Panc1 (cell line): ENCODE data around the gene SH3RF2. TPM values are rescaled to one million over a fixed set of nuclear protein-coding genes. Genes with fewer than 3 reads are reported as not detected.

ENCODE experiments used
- ATAC-seq: fragments of 200-7000 bp; cut with Tn5 transposase; 2 replicates; pipeline ENCODE4 v1.9.1; 2020; ENCODE audit warnings: mild to moderate bottlenecking, moderate library complexity
- BruUV-seq: library from RNA; stranded (reverse); fragments of 400-500 nt; replicated peaks from 2 replicates; lab custom pipeline; 2021; lab: Mats Ljungman, UMichigan
- CTCF ChIA-PET: fragments of 300-600 bp; sonication (Branson Sonifier 250); formaldehyde crosslinking; loops from one replicate; lab custom pipeline; 2022; ENCODE audit warnings: antibody characterized with exemption; lab: Charles Lee
- POLR2A ChIA-PET: fragments of 300-600 bp; sonication (Branson Sonifier 250); formaldehyde crosslinking; loops from one replicate; lab custom pipeline; 2022; ENCODE audit warnings: antibody characterized with exemption; lab: Charles Lee
- DNase-seq: peaks from one replicate; pipeline ENCODE4 v3.0.0-alpha.2; 2010; ENCODE audit warnings: low read depth, low spot score
- H3K27ac ChIP-seq: 2 replicates; pipeline ENCODE4 v1.5.1; 2011; ENCODE audit warnings: mild to moderate bottlenecking, low read length, inconsistent platforms
- H3K27me3 ChIP-seq: fragments of 200-500 bp; sonication (Bioruptor generic); 2 replicates; pipeline ENCODE4 v1.6.0; 2014; ENCODE audit warnings: low read length, inconsistent platforms; ENCODE audit not compliant: control insufficient read depth, insufficient read depth
- H3K36me3 ChIP-seq: fragments of 200-500 bp; sonication (Bioruptor generic); 2 replicates; pipeline ENCODE4 v1.5.1; 2014; ENCODE audit warnings: inconsistent platforms, mild to moderate bottlenecking, low read length, moderate library complexity; ENCODE audit not compliant: control insufficient read depth, insufficient read depth
- H3K4me1 ChIP-seq: 2 replicates; pipeline ENCODE4 v1.5.1; 2011; ENCODE audit warnings: inconsistent platforms, mild to moderate bottlenecking, low read length, moderate library complexity; ENCODE audit not compliant: control insufficient read depth, insufficient read depth
- H3K4me3 ChIP-seq, 2 experiments: 2 replicates each; pipeline ENCODE4 v1.5.1; 2011 to 2012; ENCODE audit warnings: low read depth in 2 of 2, low read length in 2 of 2, mild to moderate bottlenecking in 2 of 2, inconsistent platforms in 1 of 2, moderate library complexity in 1 of 2
- H3K9me3 ChIP-seq: fragments of 200-500 bp; sonication (Bioruptor generic); 2 replicates; pipeline ENCODE4 v1.5.1; 2014; ENCODE audit warnings: low read depth, mild to moderate bottlenecking, inconsistent platforms, low read length, moderate library complexity; ENCODE audit not compliant: control insufficient read depth, insufficient read depth
- POLR2AphosphoS5 ChIP-seq: IDR thresholded peaks from 2 replicates; pipeline ENCODE4 v1.6.1; 2012; ENCODE audit warnings: mild to moderate bottlenecking, low read depth, low read length, moderate library complexity
- SIN3A ChIP-seq: IDR thresholded peaks from 2 replicates; pipeline ENCODE4 v1.6.1; 2012; ENCODE audit warnings: low read depth, mild to moderate bottlenecking, low read length, moderate library complexity, borderline replicate concordance; ENCODE audit not compliant: insufficient read depth
- in situ Hi-C: cut with HindIII; loops from 2 replicates; pipeline ENCODE4 v1.10.0; 2016; ENCODE audit warnings: low sequenced_read_pairs, low pct_unique_long_range_greater_than_20kb
- intact Hi-C: fragments of 100-400 bp; cut with micrococcal nuclease; formaldehyde crosslinking; loops from one replicate; pipeline ENCODE4 v1.10.0; 2022; ENCODE audit not compliant: unreplicated experiment
- total RNA-seq: library from RNA; stranded (reverse); gene quantifications from one replicate; pipeline ENCODE4 v1.2.1, GENCODE V29; 2021; ENCODE audit not compliant: unreplicated experiment
- TF ChIP-seq, protein P1 (sequence below): fragments of 450-650 bp; IDR thresholded peaks from 2 replicates; pipeline ENCODE4 v1.5.1; 2017; ENCODE audit warnings: mild to moderate bottlenecking
- TF ChIP-seq, protein P2 (sequence below), 2 experiments: IDR thresholded peaks; 2 replicates each; pipeline ENCODE4 v1.6.1; 2011 to 2012; ENCODE audit warnings: low read depth in 2 of 2, control low read depth in 1 of 2, low read length in 1 of 2, mild to moderate bottlenecking in 1 of 2, moderate library complexity in 1 of 2; ENCODE audit not compliant: insufficient read depth in 1 of 2

SH3RF2 gene
- total RNA-seq, 1 experiment from 2014 or later, result 23.1 TPM

DNA sequence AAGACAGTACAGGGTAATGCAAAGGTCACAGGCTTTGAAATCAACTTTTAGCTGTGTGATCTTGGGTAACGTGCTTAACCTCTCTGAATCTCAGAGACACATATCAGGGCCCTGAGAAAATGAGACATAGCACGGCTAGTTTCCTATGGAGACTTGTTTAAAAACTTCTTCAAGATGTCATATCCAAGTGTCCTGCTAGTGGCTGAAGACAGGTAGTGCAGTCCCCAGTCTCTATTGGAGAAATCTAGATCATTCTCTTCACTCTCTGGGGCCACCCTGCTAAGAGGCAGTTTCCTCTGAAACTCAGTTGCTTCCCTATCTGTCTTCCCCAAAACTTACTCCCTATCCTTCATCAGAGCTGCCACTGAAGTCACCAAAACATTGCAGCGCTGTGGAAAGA lies 33.3 kb upstream of the SH3RF2 start:
- CTCF ChIA-PET, result interaction anchor here (0.6 kb wide), 1 partner anchor 188 kb away, joined by 4 read pairs; no protein-coding TSS in a partner anchor
- no peak for TF ChIP-seq POLR2AphosphoS5
- TF ChIP-seq, protein P1, sequence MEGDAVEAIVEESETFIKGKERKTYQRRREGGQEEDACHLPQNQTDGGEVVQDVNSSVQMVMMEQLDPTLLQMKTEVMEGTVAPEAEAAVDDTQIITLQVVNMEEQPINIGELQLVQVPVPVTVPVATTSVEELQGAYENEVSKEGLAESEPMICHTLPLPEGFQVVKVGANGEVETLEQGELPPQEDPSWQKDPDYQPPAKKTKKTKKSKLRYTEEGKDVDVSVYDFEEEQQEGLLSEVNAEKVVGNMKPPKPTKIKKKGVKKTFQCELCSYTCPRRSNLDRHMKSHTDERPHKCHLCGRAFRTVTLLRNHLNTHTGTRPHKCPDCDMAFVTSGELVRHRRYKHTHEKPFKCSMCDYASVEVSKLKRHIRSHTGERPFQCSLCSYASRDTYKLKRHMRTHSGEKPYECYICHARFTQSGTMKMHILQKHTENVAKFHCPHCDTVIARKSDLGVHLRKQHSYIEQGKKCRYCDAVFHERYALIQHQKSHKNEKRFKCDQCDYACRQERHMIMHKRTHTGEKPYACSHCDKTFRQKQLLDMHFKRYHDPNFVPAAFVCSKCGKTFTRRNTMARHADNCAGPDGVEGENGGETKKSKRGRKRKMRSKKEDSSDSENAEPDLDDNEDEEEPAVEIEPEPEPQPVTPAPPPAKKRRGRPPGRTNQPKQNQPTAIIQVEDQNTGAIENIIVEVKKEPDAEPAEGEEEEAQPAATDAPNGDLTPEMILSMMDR, result peak; percentile 59

DNA sequence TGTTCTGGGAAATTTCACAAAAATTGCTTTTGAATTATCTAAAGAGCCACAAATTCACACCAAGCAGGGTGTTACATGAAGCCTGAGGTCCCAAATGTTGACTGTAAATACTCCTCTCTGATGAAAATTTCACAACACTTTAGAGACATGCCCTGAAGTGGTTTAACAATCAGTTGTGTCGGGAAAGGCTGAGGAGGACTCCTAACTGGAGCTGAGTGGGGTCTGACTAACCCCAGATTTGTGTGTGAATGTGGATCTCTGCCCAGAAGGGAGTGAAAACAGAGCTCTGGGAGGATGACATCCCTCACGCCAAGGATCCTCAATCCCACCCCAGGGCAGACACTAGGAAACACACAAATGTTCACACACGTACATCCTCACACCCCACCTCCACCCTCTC lies 32.5 kb upstream of the SH3RF2 start:
- ChIA-PET CTCF (interaction anchor here (0.6 kb wide), 1 partner anchor 189 kb away, joined by 4 read pairs; no protein-coding TSS in a partner anchor), POLR2A (no interaction called here)
- H3K27me3 ChIP-seq, result no peaks in the 10 kb centered on the region
- H3K36me3 ChIP-seq, result no peaks in the 10 kb centered on the region
- DNase-seq, result no peak
- no peaks in the 10 kb centered on the region for H3K4me1 ChIP-seq
- H3K27ac ChIP-seq, result peak overlapping the region; percentile 23; the same call in 1 of the 2 replicates
- no peaks in the 10 kb centered on the region for H3K9me3 ChIP-seq
- H3K4me3 ChIP-seq, result no peak overlapping the region
- BruUV-seq, result no TSS peak
- no peak for ATAC-seq
- intact Hi-C loops (no loop called here), in situ Hi-C loops (no loop called here)
- TF ChIP-seq, protein P2, sequence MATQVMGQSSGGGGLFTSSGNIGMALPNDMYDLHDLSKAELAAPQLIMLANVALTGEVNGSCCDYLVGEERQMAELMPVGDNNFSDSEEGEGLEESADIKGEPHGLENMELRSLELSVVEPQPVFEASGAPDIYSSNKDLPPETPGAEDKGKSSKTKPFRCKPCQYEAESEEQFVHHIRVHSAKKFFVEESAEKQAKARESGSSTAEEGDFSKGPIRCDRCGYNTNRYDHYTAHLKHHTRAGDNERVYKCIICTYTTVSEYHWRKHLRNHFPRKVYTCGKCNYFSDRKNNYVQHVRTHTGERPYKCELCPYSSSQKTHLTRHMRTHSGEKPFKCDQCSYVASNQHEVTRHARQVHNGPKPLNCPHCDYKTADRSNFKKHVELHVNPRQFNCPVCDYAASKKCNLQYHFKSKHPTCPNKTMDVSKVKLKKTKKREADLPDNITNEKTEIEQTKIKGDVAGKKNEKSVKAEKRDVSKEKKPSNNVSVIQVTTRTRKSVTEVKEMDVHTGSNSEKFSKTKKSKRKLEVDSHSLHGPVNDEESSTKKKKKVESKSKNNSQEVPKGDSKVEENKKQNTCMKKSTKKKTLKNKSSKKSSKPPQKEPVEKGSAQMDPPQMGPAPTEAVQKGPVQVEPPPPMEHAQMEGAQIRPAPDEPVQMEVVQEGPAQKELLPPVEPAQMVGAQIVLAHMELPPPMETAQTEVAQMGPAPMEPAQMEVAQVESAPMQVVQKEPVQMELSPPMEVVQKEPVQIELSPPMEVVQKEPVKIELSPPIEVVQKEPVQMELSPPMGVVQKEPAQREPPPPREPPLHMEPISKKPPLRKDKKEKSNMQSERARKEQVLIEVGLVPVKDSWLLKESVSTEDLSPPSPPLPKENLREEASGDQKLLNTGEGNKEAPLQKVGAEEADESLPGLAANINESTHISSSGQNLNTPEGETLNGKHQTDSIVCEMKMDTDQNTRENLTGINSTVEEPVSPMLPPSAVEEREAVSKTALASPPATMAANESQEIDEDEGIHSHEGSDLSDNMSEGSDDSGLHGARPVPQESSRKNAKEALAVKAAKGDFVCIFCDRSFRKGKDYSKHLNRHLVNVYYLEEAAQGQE (IDR thresholded peaks at IDR 0.05; ENCODE audit: insufficient read depth in 1 of 2, low read depth in 2 of 2, low read length in 1 of 2), result no peak
- no peak for TF ChIP-seq SIN3A

More for the DNA sequence above, 33.3 kb upstream of the SH3RF2 start:
- intact Hi-C loops (no loop called here), in situ Hi-C loops (no loop called here)
- ATAC-seq (peak; percentile 78), DNase-seq (no peak)
- no TSS peak for BruUV-seq
- Histone ChIP-seq H3K4me1 (no peaks in the 10 kb centered on the region), H3K9me3 (no peaks in the 10 kb centered on the region), H3K4me3 (no peak overlapping the region), H3K27me3 (no peaks in the 10 kb centered on the region), H3K27ac (no peak overlapping the region), H3K36me3 (no peaks in the 10 kb centered on the region)
- POLR2A ChIA-PET, result no interaction called here

DNA sequence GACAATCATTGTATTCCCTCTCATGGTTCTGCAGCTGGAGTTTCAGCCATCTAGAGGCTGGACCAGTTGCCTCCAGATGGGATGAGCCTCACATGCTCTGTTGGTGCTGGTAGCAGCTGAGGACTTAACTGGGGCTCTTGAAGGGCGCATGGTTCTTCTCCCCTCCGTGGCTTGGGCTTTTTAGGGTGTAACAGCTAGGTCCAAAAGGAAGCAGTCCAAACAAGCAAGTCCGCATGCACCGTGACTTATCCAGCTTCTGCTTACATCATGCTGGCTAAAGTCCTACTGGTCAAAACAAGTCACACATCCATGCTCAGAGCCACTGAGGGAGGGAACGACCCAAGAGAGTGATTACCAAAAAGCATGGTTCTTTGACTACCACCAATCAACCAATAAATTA lies 31.6 kb upstream of the SH3RF2 start:
- DNase-seq (no peak), ATAC-seq (no peak)
- in situ Hi-C loops, result no loop called here
- POLR2A ChIA-PET, result no interaction called here
- CTCF ChIA-PET, result no interaction called here
- Histone ChIP-seq H3K36me3 (no peaks in the 10 kb centered on the region), H3K27me3 (no peaks in the 10 kb centered on the region), H3K27ac (no peak overlapping the region), H3K4me3 (no peak overlapping the region), H3K9me3 (no peaks in the 10 kb centered on the region), H3K4me1 (no peaks in the 10 kb centered on the region)
- no peak for TF ChIP-seq POLR2AphosphoS5
- no TSS peak for BruUV-seq
- intact Hi-C loops, result no loop called here
